HG03025 (cell line): Measurements from ENCODE around the gene SYNGR3.

Experiments used
- ATAC-seq: cut with Tn5 transposase; IDR thresholded peaks from one replicate; pipeline ENCODE4 v1.9.1; 2021; ENCODE audit warnings: mild to moderate bottlenecking, moderate library complexity; ENCODE audit not compliant: unreplicated experiment, low FRiP score

The SYNGR3 gene

DNA sequence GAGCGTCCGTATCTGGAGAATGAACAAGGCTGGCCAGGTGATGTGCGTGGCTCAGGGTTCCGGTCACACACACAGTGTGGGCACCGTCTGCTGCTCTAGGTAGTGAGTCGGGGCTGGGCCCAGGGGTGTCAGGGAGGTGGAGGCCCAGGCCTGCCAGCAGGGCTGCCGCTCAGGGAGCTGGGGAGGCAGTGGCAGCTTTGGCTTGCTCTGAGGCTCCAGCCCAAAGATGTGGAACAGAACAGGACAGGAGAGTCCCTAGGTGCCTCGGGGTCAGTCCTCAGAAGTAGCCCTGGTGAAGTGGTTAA, 13.6 kb upstream of the SYNGR3 start:
- ATAC-seq = no peak

DNA sequence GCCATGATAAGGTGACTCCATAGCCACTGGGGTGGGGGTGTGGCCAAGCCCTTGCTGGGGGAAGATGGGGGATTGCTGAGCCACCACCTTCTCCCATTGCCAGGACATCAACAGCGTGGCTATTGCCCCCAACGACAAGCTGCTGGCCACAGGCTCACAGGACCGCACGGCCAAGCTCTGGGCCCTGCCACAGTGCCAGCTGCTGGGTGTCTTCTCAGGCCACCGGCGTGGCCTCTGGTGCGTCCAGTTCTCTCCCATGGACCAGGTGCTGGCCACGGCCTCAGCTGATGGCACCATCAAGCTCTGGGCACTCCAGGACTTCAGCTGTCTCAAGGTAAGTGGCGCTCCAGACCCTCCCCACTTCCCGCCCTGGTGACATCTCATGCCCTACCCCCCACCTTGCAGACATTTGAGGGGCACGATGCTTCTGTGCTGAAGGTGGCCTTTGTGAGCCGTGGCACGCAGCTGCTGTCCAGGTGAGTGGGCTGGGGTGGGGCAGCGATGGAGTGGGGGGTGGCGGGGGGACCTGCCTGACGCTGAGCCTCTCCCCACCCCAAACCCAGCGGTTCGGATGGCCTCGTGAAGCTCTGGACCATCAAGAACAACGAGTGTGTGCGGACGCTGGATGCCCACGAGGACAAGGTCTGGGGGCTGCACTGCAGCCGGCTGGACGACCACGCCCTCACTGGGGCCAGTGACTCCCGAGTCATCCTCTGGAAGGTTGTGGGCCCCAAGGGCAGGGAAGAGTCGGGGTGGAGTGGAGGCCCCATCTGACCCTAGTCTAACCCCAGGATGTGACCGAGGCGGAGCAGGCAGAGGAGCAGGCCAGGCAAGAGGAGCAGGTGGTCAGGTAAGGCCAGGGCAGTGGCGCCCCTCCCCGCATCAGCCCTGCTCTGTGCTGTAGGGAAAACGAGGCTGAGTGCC, 12.6 kb upstream of the SYNGR3 start:
- ATAC-seq = no peak

DNA sequence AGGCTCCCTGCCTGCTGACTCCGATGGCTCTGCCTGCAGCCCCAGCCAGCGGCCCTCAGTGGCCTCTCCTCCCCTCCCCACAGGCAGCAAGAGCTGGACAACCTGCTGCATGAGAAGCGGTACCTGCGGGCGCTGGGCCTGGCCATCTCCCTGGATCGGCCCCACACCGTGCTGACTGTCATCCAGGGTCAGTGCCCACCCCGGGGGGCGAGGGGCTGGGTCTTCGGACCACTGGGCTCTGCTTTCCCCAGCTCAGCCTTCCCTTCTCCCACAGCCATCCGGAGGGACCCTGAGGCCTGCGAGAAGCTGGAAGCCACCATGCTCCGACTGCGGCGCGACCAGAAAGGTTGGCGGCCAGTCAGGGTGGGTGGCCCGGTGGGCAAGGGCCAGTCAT, 11.9 kb upstream of the SYNGR3 start:
- ATAC-seq = no peak

DNA sequence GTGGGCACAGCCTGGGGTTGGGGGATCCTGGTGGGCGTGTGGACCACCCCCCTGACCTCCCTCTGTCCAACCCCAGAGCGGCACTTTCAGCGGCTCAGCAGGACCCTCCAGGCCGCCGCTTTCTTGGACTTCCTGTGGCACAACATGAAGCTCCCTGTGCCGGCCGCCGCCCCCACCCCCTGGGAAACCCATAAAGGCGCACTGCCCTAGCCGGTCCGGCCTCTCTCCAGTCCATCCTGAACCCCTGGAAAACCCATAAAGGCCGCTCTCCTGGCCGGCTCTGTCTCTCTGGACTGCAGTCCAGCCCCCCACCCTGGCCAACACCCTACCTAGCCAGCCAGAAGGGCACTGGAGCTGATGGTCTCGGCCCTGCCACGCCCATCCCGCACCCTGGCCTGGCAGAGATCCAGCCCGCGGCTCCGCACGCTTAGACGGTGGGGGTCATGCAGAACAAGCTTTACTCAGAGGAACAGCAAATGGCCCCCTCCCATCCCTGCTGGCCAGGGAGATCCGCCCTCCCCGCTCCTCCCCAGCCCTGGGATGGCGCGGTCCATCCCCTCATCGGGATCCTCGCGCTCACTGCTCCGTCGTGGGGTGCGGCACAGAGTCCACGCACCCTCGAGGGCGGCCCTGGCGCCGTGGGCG, 11.2 kb upstream of the SYNGR3 start:
- ATAC-seq = no peak

DNA sequence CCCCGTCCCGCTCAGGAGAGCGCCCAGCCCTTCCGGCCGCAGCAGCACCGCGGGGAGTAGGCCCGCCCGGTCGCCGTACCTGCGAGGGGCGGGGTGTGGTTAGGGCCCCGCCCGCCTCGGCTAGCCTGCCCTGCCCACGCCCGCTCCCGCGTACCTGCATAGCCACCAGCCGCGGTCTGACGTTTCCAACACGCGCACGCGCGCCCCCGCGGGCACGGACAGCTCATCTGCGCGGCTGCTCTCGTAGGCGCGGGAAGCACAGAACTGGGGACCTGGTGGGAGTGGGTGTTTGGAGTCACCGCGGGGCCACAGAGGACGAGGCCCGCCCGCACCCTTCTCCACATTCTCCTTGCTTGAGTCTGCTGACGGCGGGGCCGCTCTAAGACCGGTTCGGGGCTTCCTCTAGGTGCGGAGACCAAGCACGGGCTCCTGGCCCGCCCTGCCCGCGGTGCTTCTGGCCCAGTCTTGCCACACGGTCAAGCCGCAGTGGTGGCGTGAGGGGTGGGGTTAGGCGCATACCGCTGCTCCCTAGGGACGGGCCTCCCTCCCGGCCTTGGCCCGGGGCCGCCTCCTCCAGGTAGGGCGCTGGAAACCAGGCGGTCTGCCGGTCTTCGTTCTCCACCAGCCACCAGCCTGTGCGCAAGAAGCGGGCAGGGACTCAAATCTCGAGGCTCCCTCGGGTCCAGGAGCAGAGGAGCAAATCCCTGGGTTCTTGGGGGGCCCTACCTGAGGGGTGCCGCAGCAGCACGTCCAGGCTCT, 10.3 kb upstream of the SYNGR3 start:
- ATAC-seq = no peak

DNA sequence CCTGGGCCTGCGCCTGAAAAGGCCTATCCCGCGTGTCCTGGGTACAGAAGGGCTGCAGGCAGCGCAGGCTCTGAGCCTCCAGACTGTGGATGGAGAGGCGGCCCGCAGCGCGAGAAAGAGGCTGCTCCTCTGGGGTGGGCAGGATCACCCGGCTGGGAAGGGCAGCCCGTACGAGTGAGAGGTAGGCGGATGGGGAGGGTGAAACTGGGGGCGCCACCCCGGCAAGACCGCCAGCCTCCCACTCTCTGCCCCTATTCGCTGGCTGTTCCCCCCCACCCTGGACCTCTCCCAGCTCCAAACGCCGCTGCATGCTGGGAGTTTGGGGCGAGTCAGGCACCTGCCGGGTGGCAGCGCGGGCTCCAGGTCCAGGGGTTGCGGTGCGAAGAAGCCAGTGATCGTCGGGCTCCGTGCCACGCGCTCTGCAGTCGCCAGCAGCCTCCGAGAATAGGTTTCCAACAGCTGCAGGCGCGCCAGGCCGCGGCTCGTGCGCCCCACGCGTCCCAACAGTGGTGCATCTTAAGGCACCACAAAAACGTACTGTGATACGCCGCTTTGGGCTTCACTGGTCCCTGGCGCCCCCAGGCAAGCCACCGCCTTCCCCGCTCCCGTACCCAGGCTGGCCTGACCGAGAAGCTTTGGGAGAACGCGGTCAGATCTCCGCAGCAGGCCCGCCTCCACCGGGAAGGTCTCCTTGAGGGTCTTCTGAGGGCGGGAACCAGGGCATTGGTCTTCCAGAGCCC, 9.6 kb upstream of the SYNGR3 start:
- ATAC-seq = no peak

DNA sequence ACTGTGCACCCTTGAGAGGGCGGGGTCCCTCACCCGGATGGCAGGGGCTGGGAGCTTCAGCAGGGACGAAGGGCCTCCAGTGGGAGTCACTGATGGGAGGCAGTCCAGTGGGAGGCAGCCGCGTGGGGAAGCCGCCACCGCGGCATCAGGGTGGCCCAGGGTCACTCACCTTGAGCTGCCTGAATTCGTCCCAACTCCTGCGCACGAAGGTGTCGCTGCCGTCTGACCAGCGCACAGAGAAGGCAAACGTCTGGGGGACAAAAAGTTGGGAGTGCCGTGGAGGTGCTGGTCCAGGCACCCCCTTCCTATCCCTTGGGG, 9.0 kb upstream of the SYNGR3 start:
- no peak for ATAC-seq

DNA sequence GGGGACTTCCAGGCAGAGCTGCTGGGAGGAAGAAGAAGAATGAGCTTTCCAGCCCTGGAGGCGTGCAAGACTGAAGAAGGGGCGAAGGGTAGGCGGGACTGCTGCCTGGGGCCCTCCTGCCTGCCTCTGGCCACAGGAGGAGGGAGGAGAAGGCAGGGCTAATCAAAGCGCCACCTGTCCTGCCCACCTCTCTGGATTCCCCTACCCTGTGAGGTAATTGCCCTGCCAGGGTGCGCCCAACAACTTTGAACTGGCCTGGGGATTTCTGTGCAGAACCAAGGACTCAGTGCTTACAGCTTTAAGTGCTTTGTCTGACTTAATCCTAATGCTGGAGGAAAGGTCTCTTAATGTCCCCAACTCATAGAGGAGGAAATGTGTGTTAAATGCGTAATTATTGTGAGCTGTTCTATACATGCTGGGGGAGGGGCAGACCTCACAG, 8.4 kb upstream of the SYNGR3 start, which contains the start of gene NOXO1:
NOXO1 (minus strand) TSS at position 72 of the 439 bp plus-strand sequence. CDS start 290 bp downstream, outside the sequence.
- ATAC-seq = no peak

DNA sequence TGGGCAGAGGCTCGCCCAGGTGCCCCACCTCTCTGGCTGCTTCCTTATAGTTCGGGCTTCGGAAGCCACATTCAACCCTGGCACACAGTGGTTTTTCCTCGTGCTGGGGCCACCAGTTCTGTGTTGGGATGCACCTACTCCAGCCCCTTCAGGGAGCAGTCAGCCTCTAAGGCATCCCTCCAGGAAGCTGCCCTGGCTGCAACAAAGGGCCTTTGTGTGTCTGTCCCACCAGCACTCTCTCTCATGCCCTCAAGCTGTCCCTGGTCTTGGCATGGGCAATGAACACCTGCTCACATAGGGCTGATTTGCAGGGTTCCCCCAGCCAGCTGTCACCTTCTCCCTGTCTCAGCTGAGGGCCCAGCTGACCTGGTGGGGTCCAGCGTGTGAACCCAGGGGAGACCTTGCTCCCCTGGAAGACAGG, 7.7 kb upstream of the SYNGR3 start:
- no peak for ATAC-seq

DNA sequence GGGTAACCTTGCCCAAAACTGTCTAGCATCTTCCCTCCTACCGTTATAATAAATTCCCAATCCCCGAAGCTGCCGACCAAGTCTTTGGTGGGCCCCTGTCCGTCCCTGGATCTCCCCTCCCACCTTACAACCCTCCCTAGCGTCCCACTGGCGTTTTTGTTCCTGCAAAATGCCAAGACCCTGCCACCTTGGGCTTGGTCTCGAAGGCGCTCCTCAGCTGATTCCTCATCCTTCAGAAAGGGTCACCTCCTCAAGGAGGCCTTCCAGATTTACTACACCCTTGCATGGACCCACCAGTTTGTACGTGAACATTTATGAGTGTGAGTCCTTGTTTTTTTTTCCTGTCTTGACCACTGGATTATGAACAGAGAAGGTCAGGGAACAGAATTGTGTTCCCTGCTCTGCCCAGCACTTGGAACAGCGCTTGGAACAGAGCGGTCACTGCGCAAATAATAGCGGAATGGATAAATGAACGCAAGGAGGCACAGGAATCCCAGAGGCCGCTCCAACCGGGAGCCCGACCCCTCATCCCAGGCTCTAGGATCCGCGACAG, 6.7 kb upstream of the SYNGR3 start:
- ATAC-seq = no peak

DNA sequence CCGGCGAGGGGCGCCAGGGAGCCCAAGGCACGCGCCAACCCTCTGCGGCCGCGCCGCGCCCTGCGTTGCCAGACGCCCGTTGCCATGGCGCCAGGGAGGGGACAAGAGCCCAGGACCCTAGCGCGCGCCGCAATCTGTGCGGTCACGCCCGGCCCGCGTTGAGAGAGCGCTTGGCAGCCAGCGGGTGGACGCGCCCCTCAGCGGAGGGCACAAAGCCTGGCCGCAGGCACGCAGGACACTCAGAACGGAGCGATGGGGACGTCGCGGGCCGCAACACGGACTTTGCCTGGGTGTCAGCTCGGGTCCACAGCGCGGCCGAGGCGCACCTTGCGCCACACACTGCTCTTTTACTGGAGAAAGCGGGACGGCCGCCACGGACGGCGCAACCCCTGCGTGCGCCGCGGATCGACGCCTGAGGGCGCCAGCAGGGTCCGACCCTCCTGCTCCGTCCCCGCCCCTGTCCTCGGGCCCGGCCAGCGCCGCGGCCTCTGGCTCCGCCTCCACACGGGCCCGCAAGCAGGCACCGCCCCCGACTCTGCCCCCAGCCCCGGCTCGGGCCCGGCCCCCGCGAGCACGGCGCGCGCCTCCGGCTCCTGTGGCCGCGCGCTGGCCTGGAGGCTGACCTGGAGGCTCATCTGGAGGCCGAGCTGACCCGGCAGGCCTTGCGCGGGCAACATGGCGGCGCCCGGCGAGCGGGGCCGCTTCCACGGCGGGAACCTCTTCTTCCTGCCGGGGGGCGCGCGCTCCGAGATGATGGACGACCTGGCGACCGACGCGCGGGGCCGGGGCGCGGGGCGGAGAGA, 6.0 kb upstream of the SYNGR3 start, which contains the start of gene GFER:
GFER (plus strand) TSS at position 650 of the 803 bp plus-strand sequence; CDS start at position 676, 26 bp downstream.
- peak; percentile 72 for ATAC-seq

DNA sequence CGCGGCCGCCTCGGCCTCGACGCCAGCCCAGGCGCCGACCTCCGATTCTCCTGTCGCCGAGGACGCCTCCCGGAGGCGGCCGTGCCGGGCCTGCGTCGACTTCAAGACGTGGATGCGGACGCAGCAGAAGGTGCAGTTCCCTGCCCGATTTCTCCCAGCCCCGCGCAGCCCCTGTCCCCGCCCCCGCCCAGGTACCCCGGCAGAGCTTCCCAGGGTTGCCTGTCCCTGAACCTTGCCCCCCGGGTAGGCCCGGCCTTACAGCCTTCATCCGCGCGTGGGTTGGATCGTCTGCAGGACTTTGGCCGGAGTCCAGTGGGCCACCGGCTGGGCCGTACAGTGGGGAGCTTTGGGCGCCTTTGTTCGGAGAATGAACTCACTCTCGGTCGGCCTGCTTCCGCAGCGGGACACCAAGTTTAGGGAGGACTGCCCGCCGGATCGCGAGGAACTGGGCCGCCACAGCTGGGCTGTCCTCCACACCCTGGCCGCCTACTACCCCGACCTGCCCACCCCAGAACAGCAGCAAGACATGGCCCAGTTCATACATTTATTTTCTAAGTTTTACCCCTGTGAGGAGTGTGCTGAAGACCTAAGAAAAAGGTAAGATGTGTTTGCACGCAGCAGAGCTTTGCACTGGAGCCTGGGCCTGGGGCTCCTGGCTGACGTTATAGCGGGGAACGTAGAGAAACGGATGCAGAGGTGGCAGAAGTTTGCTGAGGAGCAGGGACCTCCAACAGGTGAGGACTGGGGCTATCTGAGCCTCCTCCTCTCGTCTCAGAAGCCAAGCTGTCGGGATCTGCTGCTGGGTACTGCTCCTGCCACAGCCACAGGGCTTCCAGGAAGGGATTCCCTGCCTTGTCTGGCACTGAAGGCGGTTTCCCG, 5.2 kb upstream of the SYNGR3 start:
- ATAC-seq = peak; percentile 6

DNA sequence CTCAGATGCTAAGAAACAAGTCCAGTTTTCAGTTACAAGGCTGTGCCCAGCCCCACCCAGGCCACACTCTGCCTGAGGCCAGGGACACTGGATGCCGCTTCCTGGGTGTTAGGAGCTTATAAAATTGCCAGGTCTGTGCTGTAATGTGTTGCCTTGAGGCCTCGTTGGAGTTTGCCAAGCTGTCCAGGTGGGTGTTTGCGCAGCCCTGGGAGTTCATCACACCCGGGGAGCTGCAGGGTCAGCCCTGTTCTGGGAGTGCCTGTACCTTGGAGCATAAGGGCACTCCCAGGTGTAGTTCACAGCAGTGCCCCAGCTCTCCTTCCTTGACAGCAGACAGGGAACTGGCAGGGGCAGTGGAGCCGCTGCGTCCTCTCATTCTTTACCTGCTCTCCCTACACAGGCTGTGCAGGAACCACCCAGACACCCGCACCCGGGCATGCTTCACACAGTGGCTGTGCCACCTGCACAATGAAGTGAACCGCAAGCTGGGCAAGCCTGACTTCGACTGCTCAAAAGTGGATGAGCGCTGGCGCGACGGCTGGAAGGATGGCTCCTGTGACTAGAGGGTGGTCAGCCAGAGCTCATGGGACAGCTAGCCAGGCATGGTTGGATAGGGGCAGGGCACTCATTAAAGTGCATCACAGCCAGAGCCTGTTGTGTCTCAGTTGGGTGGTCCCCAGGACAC, 4.2 kb upstream of the SYNGR3 start:
- ATAC-seq = no peak

DNA sequence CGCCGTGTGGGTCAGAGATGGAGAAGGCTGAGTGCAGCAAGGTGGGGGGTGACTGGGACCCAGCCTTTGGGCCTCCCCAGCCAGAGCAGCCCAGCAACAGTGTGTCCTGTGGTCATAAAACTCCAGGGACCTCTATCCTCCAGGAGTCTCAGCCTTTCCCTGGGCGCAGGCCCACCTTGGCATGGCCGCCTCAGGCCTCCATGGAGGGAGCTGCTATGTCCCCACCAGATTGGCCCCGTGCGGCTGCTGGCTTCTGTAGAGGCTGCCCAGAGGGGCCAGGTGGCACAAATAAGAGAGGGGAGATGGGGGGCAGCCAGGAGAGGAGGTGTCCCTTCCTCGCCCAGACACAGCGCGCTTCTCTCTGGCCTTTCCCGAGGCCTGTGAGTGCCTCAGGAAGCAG, 2.6 kb upstream of the SYNGR3 start:
- ATAC-seq = no peak

DNA sequence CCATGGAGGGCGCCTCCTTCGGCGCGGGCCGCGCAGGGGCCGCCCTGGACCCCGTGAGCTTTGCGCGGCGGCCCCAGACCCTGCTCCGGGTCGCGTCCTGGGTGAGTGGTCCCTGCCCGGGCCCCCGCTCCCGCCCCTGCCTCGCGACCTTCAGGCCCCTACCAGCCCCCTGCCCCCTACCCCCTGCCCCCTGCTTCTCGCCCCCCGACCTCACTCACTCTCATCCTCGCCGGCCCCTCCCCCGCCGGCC, 256 bp downstream of the SYNGR3 start:
- no peak for ATAC-seq

DNA sequence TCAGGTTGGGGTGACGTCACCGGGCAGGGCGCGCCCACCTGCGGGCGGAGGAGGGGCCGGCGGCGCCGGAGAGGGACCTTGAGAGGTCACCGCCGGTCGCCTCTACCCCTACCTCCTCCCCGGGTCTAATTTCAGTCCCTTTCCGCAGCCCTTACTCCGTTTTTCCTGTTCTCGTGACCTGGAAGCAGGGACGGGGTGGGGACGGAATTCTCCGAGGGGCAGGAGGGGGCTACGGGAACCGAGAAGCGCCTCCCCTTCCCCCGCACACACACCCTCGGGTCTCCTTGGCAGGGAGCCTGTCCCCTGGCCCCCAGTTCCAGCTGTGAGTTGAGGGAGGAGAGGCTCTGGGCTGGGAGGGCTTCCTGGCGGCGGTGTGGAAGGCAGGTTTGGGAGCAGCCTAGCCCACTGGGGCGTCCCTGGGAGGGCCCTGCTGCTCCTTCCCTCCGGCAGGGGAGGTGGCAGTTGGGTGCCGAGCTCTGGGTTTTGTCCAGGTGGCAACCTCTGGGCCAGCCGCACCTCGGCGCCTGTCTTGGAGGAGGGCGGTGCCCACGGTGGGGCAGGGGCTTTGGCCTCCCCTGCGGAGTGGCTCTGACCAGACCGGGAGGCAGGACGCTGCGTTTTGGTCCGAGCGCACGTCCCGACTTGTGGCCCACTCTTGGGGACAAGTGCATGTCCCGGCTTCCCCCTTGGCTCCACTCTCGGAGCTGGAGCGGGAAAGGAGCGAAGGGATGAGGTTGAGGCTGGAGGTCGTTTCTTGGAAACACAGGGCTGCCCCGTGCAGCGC, 773 bp downstream of the SYNGR3 start:
- ATAC-seq = no peak

DNA sequence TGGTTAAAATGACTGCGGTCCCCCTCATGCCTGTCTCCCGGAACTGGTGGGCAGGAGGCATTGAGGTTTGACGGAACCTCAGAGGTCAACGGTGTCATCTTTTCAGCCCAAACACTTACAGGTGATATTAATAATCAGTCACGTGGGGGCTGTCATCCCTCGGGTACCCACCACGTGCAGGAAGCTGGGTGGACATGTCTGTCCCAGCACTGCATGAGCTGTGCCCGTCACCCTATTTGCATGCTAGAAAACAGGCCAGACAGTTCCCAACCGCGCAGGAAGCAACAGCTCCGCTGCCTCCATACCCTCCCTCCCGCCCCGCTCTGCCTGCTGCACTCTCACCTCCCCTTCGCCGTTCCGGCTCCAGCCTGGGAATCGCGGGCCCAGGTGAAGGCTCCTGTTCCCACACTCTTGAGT, 1.4 kb downstream of the SYNGR3 start:
- ATAC-seq = no peak

DNA sequence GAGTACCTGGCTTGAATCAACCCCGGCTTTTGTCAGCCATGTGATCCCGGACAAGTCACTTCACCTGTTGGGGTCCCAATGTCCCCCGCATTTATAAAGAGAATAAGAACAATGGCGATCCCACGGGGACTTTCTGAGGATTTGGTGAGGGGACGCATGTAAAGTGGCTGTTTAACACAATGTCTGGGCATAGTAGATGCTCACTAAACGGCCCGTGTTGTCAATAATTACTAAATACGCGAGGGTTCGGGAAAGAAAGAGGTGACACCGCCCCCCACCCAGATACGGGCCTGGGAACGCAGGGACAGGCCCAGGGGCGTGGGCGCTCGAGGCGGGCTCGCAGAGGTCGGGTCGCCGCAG, 1.8 kb downstream of the SYNGR3 start:
- no peak for ATAC-seq
